Measurements from ENCODE around the gene MCHR2.

MCHR2 gene

GRCh38 chr6:99901596-99902384 is 92.2 kb downstream of the MCHR2 start:
- no peak for DNase-seq

- no peak for DNase-seq
These were observed 99.2 kb downstream of the MCHR2 start for GRCh38 chr6:99894815-99895214.

GRCh38 chr6:99887066-99887465 is 107.0 kb downstream of the MCHR2 start:
- no peak for DNase-seq

DNA sequence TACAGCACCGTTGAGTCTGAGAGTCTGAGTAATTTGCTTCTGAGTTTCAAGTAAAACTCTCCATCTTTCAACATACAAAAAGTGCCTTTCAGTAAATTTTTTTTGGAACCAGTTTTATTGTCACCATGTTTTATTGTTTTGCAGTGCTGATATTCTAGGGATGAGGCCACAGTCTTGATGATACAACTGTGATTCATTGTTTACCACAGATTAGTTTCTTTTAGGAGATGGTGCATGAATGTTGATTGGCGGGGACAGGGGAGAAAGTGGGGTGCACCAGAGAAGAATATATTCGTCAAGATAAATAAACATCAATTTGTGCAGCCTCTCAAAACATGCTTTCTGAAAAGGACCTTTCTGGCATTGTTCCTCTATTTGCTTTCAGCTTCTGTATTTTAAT is 109.0 kb downstream of the MCHR2 start:
- no peak for DNase-seq

GRCh38 chr6:99882128-99882702 is 111.8 kb downstream of the MCHR2 start:
- no peak for DNase-seq

- no peak for DNase-seq
These were observed 114.6 kb downstream of the MCHR2 start for GRCh38 chr6:99879431-99879830.

DNA sequence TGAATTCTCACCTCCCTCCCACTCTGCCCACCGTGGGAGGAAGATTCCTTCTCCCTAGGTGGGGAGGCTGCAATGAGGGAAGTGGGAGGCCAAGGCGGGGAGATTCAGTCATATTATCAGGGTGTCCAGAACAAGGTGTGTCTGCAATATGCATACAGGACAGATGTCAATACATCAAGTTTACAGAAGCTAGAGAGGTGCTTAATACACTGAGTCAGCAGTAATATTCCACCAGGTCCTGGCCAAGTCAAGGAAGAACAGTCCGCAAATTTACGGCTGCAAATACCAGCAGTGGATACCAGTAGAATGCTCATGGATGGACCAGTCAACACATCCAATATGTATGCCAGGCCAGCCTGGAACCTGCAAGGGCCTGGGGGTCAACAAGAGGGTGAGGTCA is 119.0 kb downstream of the MCHR2 start:
- no peak for DNase-seq

DNA sequence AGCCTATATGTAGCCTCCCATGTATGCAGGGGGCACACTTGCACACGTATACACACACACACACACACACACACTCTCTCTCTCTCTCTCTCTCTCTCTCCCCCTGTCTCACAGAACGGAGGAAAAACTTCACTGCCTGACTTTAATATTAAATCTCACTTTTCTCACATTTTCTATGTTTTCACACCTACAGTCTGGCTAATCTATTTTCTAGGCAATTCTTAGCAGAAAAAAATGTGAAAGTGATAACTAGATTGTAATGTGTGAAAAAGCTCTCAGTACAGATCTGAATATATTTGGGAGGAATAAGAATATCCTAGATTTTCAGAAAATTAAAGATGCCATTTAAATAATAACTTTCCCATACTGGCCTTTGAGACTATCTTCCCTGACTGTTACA is 120.9 kb downstream of the MCHR2 start:
- no peak for DNase-seq

GRCh38 chr6:99871641-99872040 is 122.4 kb downstream of the MCHR2 start:
- DNase-seq: no peak

Data from CD4-positive, alpha-beta T cell treated with Interleukin-17A for 1 hour (primary cell).